Loucy (cell line): ENCODE data around the gene STXBP6.
A peak's percentile ranks its signal among the peaks of the same experiment; 100 is the strongest.

Experiments
- CTCF ChIP-seq: fragments of 200-600 bp; sonication (generic); conservative IDR thresholded peaks from 2 replicates; pipeline ENCODE4 v1.5.1; 2014; ENCODE audit warnings: mild to moderate bottlenecking, antibody characterized with exemption, low read length
- EZH2phosphoT487 ChIP-seq: fragments of 200-600 bp; IDR thresholded peaks from 2 replicates; pipeline ENCODE4 v1.6.1; 2018; ENCODE audit warnings: antibody characterized with exemption, mild to moderate bottlenecking, moderate library complexity, borderline replicate concordance

GRCh38 chr14:24806061-24806678 is 243.8 kb downstream of the STXBP6 start:
- TF ChIP-seq CTCF, result peak; percentile 98
- TF ChIP-seq EZH2phosphoT487, result no peak
